K562 (cell line): ENCODE results near the gene RPS27. TPM values are rescaled to one million over a fixed set of nuclear protein-coding genes. Genes with fewer than 3 reads are reported as not detected.

Experiments used
- ATAC-seq: fragments of 200-7000 bp; cut with Tn5 transposase; 3 replicates; pipeline ENCODE4 v1.9.1; 2020; ENCODE audit warnings: moderate library complexity
- BruUV-seq: library from RNA; stranded (reverse); fragments of 400-500 nt; replicated peaks from 2 replicates; lab custom pipeline; 2021; lab: Mats Ljungman, UMichigan
- CTCF ChIA-PET: fragments of 300-600 bp; formaldehyde crosslinking; extraction: SDS; loops from one replicate; lab custom pipeline; 2021; ENCODE audit warnings: low intra/inter-chr PET ratio; lab: Yijun Ruan, JAX
- POLR2A ChIA-PET: fragments of 300-600, 350-650 bp; sonication (Branson Sonifier 250); formaldehyde crosslinking; extraction: SDS; loops from one replicate; lab custom pipeline; 2021; ENCODE audit warnings: antibody characterized with exemption, inconsistent platforms; lab: Yijun Ruan, JAX
- DNase-seq, 4 experiments: peaks; one replicate each; pipeline versions ENCODE4 v3.0.0 to v3.0.0-alpha.2; 2011 to 2018; ENCODE audit warnings: low spot score in 3 of 4, mixed read lengths in 3 of 4; ENCODE audit errors: extremely low read depth in 1 of 4
- FAIRE-seq: peaks from 2 replicates; lab custom pipeline; 2011; peaks lifted over from hg19 to GRCh38; lab: Jason Lieb, UNC
- H2AFZ ChIP-seq: 2 replicates; pipeline ENCODE4 v1.6.0; 2011; ENCODE audit warnings: low read depth, low read length, control low read depth, inconsistent platforms
- H3K27ac ChIP-seq: fragments of 200-600 bp; 3 replicates; pipeline ENCODE4 v1.8.0; 2011; ENCODE audit warnings: low read depth, mild to moderate bottlenecking, control low read depth, inconsistent platforms, low read length, moderate library complexity, mixed read lengths; ENCODE audit errors: extremely low read depth
- H3K27me3 ChIP-seq, 2 experiments: fragments of 300-600 bp in 1 of 2; 2 replicates in 1 of 2; 3 replicates in 1 of 2; pipeline versions ENCODE4 v1.6.0 to v1.8.0; 2011; ENCODE audit warnings: inconsistent platforms in 2 of 2, low read length in 2 of 2, mild to moderate bottlenecking in 1 of 2, mixed read lengths in 1 of 2, moderate library complexity in 1 of 2; ENCODE audit not compliant: control insufficient read depth in 2 of 2, insufficient read depth in 2 of 2
- H3K36me3 ChIP-seq: fragments of 300-600 bp; 3 replicates; pipeline ENCODE4 v1.8.0; 2011; ENCODE audit warnings: mild to moderate bottlenecking, low read length, inconsistent platforms; ENCODE audit not compliant: control insufficient read depth, insufficient read depth
- H3K4me1 ChIP-seq, 2 experiments: fragments of 200-600 bp in 1 of 2; replicated peaks in 1 of 2; 2 replicates in 1 of 2; 3 replicates in 1 of 2; pipeline versions ENCODE4 v1.5.1 to v1.8.0; 2011; ENCODE audit warnings: inconsistent platforms in 2 of 2, low read length in 2 of 2, mild to moderate bottlenecking in 1 of 2, mixed read lengths in 1 of 2, moderate library complexity in 1 of 2; ENCODE audit not compliant: control insufficient read depth in 2 of 2, insufficient read depth in 2 of 2
- H3K4me2 ChIP-seq: 2 replicates; pipeline ENCODE4 v1.6.1; 2011; ENCODE audit warnings: low read length, control low read depth, inconsistent platforms, mixed read lengths; ENCODE audit not compliant: insufficient read depth
- H3K4me3 ChIP-seq: fragments of 200-600 bp; sonication (generic), shearing (Covaris generic); 2 replicates; pipeline ENCODE4 v1.5.1; 2016; ENCODE audit warnings: control low read depth, inconsistent platforms
- H3K79me2 ChIP-seq: fragments of 200-600 bp; 3 replicates; pipeline ENCODE4 v1.8.0; 2011; ENCODE audit warnings: low read length, inconsistent platforms; ENCODE audit not compliant: control insufficient read depth, insufficient read depth
- H3K9ac ChIP-seq, 2 experiments: 2 replicates each; pipeline versions ENCODE4 v1.6.0 to v1.6.1; 2011; ENCODE audit warnings: low read depth in 2 of 2, low read length in 2 of 2, control low read depth in 1 of 2, inconsistent platforms in 1 of 2, mild to moderate bottlenecking in 1 of 2, mixed read lengths in 1 of 2; ENCODE audit not compliant: insufficient read depth in 1 of 2
- H3K9me1 ChIP-seq: one replicate; pipeline ENCODE4 v1.6.0; 2011; ENCODE audit warnings: inconsistent platforms, mild to moderate bottlenecking, low read length, moderate library complexity; ENCODE audit not compliant: control insufficient read depth, insufficient read depth
- H3K9me3 ChIP-seq: replicated peaks from 2 replicates; pipeline ENCODE4 v1.5.1; 2011; ENCODE audit warnings: low read depth, low read length, inconsistent platforms; ENCODE audit not compliant: control insufficient read depth, insufficient read depth
- H4K20me1 ChIP-seq: replicated peaks from 2 replicates; pipeline ENCODE4 v1.6.1; 2011; ENCODE audit warnings: low read length, inconsistent platforms, mixed read lengths; ENCODE audit not compliant: control insufficient read depth, insufficient read depth
- KHSRP ChIP-seq: fragments of 450-650 bp; IDR thresholded peaks from 2 replicates; pipeline ENCODE4 v1.6.1; 2017
- SPI1 ChIP-seq: IDR thresholded peaks from 2 replicates; pipeline ENCODE4 v1.6.1; 2011; ENCODE audit warnings: low read depth, low read length, control low read depth, borderline replicate concordance
- WGBS: fragments of 100-300 bp; shearing (Covaris generic); methylation state at CpG from one replicate; pipeline ENCODE4 v1.1.6; 2016; ENCODE audit warnings: low coverage, mixed read lengths; ENCODE audit not compliant: insufficient coverage; ENCODE audit errors: missing lambda C conversion rate; 5-methylcytosine and 5-hydroxymethylcytosine counted together
- in situ Hi-C: fragments of 300-500 bp; cut with MboI; formaldehyde crosslinking; loops from 4 replicates; pipeline ENCODE4 v1.15.0; 2018; ENCODE audit warnings: inconsistent platforms, mixed read lengths
- intact Hi-C: fragments of 100-400 bp; cut with micrococcal nuclease; formaldehyde crosslinking; loops from 2 replicates; pipeline ENCODE4 v1.14.2; 2022
- polyA plus RNA-seq, 8 experiments: library from polyadenylated mRNA; depleted of rRNA in 4 of 8; stranded (reverse) in 5 of 8; unstranded in 3 of 8; fragments of >200 nt; fragmentation: Nextera tagmentation in 2 of 8; fragmentation: Illumina TruSeq in 1 of 8; extraction: Ambion mirVana in 2 of 8; extraction: Trizol in 1 of 8; gene quantifications; 2 replicates each; pipeline versions ENCODE4 v1.2.1 to v1.2.3, GENCODE V29; 2011 to 2014; ENCODE audit warnings: inconsistent platforms in 1 of 8, missing spikeins in 1 of 8
- total RNA-seq, 7 experiments: library from RNA; depleted of rRNA in 6 of 7; stranded (reverse); fragments of >200 nt in 6 of 7; fragmentation: Illumina TruSeq in 2 of 7; extraction: Trizol in 2 of 7; gene quantifications; 2 replicates each; pipeline versions ENCODE4 v1.2.1 to v1.2.3, GENCODE V29; 2011 to 2021; ENCODE audit warnings: low replicate concordance in 1 of 7

The RPS27 gene
- total and polyA plus RNA-seq, 9 of the 15 experiments (the other 6 are each of a cell fraction or from before 2014, with no cell fraction given): 2,091 to 9,377 (median 6,706) TPM

DNA sequence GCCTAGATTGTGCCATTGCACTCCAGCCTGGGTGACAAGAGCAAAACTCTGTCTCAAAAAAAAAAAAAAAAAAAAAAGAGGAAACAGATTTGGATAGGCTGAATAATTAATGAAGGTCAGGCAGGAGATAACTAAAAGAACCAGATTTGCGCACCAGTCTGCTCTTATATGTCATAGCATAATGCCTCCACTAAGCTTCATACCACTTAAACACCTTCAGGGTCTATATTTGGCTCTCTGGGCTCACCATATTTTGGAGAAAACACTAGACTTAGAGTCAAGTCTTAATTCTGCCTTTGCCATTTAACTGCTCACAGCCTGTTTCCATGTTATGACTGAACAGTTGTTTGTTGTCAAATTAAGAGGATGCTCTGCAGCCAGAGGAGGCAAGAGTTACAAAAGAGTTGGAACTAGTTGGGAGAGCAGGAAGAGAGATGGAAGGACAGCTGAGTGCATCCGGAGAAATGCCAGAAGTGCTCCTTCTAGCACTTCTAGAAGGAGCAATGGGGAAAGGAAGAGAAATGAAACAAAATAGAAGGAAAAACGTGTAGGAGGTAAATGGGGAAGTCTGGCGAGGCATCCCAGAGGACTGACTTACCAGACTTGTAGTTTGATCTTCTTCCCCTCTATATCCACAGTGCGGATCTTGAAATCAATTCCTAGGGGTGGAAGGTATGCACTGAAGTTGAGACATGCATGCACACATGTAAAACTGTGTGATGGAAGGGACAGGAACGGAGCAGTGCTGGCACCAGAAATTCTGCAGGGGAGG, 6.3 kb upstream of the RPS27 start:
- Histone ChIP-seq H4K20me1 (no peaks in the 10 kb centered on the region), H2AFZ (no peak overlapping the region), H3K4me1 (peaks cover 5 to 15% of the 10 kb centered on the region in 2 experiments; a peak in 4 of 5 replicates), H3K9me1 (no peaks in the 10 kb centered on the region), H3K4me3 (peak overlapping the region; percentile 55; the same call in 1 of the 2 replicates), H3K9me3 (no peaks in the 10 kb centered on the region), H3K4me2 (peak overlapping the region; percentile 94), H3K27me3 (no peaks in the 10 kb centered on the region), H3K27ac (no peak overlapping the region; the same call in 2 of the 3 replicates), H3K36me3 (peaks cover 21% of the 10 kb centered on the region; the same call in 2 of the 3 replicates), H3K79me2 (peaks cover 15% of the 10 kb centered on the region)
- POLR2A ChIA-PET: interaction anchor here (0.6 to 1.8 kb wide), 3 partner anchors 10 to 120 kb away, joined by 3 to 6 read pairs (median 5); partner anchors contain the start of gene DENND4B
- no peak for DNase-seq
- in situ Hi-C loops: loop anchor here (10.0 kb wide), 1 partner anchor 480 kb away; no protein-coding TSS in a partner anchor
- BruUV-seq: no TSS peak
- no peak for ATAC-seq
- WGBS: 52% methylated on average over 6 of the region's 6 CpGs
- CTCF ChIA-PET: no interaction called here
- TF ChIP-seq KHSRP (no peak), SPI1 (0 out of 2 replicates have a peak, but pooled peaks have one; percentile 31)
- TF ChIP-seq, all 486 proteins: peak for 1
- intact Hi-C loops: loop anchor here (10.0 kb wide), 1 partner anchor 630 kb away; the partner anchor contains the start of gene S100A9
- peak overlapping the region in 1 of 2 experiments; percentile 89; a peak in 3 of 4 replicates for H3K9ac ChIP-seq
- FAIRE-seq: no peak
